GM10266 (cell line): ENCODE measurements around the gene AKR1B1.

Experiments
- DNase-seq: peaks from one replicate; pipeline ENCODE4 v3.0.0; 2012; ENCODE audit errors: extremely low spot score
- CTCF ChIP-seq: IDR thresholded peaks from 2 replicates; pipeline ENCODE4 v1.5.1; 2012; ENCODE audit warnings: mild to moderate bottlenecking, low read depth; ENCODE audit not compliant: control insufficient read depth, insufficient read depth; ENCODE audit errors: missing control alignments

The AKR1B1 gene

GRCh38 chr7:134432296-134433152, 26.4 kb downstream of the AKR1B1 start:
- peak; percentile 85 for DNase-seq
- peak; percentile 76 for TF ChIP-seq CTCF

DNA sequence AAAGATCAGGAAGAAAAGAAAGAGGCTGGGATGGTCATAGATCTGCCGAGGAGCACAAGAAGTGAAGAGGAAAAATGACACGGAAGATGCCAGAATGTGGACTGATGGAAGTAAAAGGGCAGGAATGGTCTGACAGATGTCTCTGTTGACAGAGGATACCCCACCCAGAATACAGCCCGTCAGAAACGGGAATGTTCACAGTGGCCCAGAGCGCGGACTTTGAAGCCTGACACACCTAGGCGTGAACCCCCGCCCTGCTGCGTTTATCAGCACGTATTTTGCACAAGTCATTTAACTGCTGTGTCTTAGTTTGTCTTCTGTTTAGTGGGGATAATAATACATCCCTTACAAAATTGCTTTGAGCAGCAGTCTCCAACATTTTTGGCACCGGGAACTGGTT, 27.1 kb downstream of the AKR1B1 start:
- TF ChIP-seq CTCF: no peak
- DNase-seq: no peak

GRCh38 chr7:134429481-134429880, 29.4 kb downstream of the AKR1B1 start:
- no peak for TF ChIP-seq CTCF
- DNase-seq: no peak

GRCh38 chr7:134428942-134429341, 30.0 kb downstream of the AKR1B1 start:
- TF ChIP-seq CTCF: no peak
- no peak for DNase-seq

DNA sequence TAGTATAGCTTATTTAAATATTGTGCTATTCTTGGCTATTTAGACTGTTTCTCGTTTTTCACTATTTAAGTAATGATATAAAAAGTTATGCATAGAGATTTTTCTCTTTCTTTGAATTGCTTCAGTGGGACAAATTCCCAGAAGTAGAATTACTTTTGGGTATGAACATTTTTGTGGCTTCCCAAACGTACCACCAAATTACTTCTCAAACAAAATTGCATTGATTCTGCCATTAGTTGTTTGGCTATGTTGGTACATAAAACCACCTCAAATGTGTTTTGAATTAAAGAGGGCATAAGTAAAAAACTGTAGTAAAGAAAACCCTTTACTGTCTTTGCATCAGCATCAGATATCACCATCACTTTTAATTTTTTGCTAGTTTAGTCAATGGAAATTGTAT, 31.0 kb downstream of the AKR1B1 start:
- DNase-seq: no peak
- no peak for TF ChIP-seq CTCF

DNA sequence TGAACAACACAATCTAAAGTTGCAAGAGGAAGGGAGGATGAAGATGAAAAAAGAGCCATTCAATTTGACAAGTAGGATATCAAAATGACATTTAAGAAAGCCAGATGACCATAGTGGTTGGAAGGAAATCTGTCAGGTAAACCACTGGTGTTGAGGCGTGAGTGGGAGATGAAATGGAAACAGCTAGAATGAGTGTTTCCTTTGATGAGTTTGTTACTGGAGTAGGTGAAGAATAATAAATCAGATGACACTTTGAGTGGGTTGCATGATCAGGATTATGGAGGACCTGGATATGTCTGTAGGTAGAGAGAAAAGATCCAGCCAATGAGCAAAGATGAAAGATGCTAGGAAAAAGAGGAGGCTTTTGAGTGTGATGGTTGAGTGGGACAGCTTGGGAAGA, 33.1 kb downstream of the AKR1B1 start:
- DNase-seq: no peak
- no peak for TF ChIP-seq CTCF

DNA sequence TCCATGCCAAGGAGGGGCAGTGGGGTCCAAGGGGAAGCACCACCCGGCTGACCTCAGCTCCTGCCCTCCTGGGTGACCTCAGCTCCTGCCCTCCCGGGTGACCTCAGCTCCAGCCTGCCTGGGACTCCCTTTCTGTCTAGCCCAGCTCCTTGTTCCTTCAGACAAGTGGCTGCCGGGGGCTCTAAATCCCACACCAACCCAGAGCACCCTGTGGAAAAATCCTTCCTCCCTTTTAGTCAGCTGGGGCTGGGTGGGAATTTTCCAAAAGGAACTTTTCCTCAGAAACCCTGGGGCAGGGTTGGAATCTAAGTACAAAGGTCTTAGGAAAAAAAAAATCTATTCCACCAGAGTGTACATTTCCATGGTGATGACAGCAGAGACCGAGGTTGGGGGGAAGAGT, 36.3 kb downstream of the AKR1B1 start:
- no peak for DNase-seq
- TF ChIP-seq CTCF: no peak
